ENCODE measurements around the gene PIP4K2B.

Gene PIP4K2B

DNA sequence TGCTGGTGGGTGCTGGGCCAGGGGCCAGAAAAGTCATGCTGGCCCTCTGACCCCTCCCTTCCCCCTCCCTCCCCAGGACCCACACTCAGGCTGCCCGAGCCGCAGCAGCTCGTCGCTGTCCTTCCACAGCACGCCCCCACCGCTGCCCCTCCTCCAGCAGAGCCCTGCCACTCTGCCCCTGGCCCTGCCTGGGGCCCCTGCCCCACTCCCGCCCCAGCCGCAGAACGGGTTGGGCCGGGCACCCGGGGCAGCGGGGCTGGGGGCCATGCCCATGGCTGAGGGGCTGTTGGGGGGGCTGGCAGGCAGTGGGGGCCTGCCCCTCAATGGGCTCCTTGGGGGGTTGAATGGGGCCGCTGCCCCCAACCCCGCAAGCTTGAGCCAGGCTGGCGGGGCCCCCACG lies 77.6 kb downstream of the PIP4K2B start:
- H3K36me3 ChIP-seq (ENCODE audit: insufficient read depth, low read length), result peaks cover 29% of the 10 kb centered on the region
- no peak overlapping the region for H3K27ac ChIP-seq
- no peak overlapping the region for H3K4me3 ChIP-seq
- no peak for DNase-seq (ENCODE audit: low read depth, low spot score)
- TF ChIP-seq FOXP2 (optimal IDR thresholded peaks at IDR 0.05; ENCODE audit: control extremely low read depth, extremely low read length, insufficient read depth) (no peak), POLR2AphosphoS5 (IDR thresholded peaks at IDR 0.05; ENCODE audit: borderline replicate concordance, low read depth, low read length) (no peak), EZH2 (IDR thresholded peaks at IDR 0.05) (no peak)
- no peaks in the 10 kb centered on the region for H3K9me3 ChIP-seq (ENCODE audit: low read depth, low read length)
- H3K9ac ChIP-seq (ENCODE audit: insufficient read length), result no peak overlapping the region

DNA sequence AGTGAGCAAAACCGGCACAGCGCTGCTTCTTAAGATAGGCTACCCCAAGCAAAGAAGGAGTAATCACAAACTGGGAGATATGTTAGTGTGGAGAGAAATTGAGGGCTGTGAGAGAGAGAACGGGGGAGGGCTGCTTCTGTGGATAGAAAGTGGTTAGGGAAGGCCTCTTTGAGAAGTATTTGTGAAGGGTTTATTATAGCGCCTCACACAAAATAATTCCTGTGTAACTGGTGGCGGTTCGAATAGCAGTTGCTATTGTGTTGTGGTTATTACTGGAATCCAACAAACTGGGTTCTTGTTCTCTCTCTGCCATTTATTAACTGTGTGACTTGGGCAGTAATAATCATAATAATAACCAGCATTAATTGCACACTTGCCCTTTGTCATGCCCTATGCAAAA lies 78.4 kb downstream of the PIP4K2B start:
- TF ChIP-seq POLR2AphosphoS5 (IDR thresholded peaks at IDR 0.05; ENCODE audit: borderline replicate concordance, low read depth, low read length) (no peak), EZH2 (IDR thresholded peaks at IDR 0.05) (no peak), FOXP2 (optimal IDR thresholded peaks at IDR 0.05; ENCODE audit: control extremely low read depth, extremely low read length, insufficient read depth) (no peak)
- no peak overlapping the region for H3K4me3 ChIP-seq
- H3K36me3 ChIP-seq (ENCODE audit: insufficient read depth, low read length), result peaks cover 35% of the 10 kb centered on the region
- no peak for DNase-seq (ENCODE audit: low read depth, low spot score)
- 0 out of 2 replicates have a peak overlapping the region, but pooled peaks have one; percentile 1 for H3K27ac ChIP-seq
- H3K9ac ChIP-seq (ENCODE audit: insufficient read length), result no peak overlapping the region
- H3K9me3 ChIP-seq (ENCODE audit: low read depth, low read length), result no peaks in the 10 kb centered on the region

DNA sequence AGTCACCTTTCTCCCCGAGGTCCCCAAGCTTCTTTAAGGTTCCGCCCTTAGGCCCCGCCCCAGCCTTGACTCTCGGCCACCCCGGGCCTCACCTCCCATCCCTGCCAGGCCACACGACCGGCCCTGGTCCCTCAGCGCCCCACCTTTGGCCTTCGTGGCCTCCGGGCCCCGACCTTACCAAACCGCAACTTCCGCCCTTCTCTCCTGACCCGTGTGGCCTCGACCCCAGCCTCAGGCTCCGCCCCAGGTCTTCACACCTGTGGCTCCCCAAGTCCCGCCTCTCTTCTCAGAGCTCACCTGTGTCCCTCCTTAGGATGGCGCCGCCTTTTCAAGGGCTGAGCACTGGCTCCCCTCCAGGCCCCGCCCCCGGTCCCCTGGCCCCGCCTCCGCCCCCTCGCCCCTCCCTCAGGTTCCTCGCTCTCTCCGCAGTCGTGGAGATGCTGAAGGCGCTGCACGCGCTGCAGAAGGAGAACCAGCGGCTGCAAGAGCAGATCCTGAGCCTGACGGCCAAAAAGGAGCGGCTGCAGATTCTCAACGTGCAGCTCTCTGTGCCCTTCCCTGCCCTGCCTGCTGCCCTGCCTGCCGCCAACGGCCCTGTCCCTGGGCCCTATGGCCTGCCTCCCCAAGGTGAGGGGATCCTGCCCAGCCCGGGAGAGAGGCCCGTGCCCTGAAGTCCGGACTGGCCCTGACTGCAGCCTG lies 79.3 kb downstream of the PIP4K2B start:
- no peak for DNase-seq (ENCODE audit: low read depth, low spot score)
- H3K9ac ChIP-seq (ENCODE audit: insufficient read length), result no peak overlapping the region
- no peaks in the 10 kb centered on the region for H3K9me3 ChIP-seq (ENCODE audit: low read depth, low read length)
- H3K36me3 ChIP-seq (ENCODE audit: insufficient read depth, low read length), result peaks cover 37% of the 10 kb centered on the region
- no peak overlapping the region for H3K4me3 ChIP-seq
- TF ChIP-seq FOXP2 (optimal IDR thresholded peaks at IDR 0.05; ENCODE audit: control extremely low read depth, extremely low read length, insufficient read depth) (no peak), POLR2AphosphoS5 (IDR thresholded peaks at IDR 0.05; ENCODE audit: borderline replicate concordance, low read depth, low read length) (no peak), EZH2 (IDR thresholded peaks at IDR 0.05) (no peak)
- H3K27ac ChIP-seq, result no peak overlapping the region

DNA sequence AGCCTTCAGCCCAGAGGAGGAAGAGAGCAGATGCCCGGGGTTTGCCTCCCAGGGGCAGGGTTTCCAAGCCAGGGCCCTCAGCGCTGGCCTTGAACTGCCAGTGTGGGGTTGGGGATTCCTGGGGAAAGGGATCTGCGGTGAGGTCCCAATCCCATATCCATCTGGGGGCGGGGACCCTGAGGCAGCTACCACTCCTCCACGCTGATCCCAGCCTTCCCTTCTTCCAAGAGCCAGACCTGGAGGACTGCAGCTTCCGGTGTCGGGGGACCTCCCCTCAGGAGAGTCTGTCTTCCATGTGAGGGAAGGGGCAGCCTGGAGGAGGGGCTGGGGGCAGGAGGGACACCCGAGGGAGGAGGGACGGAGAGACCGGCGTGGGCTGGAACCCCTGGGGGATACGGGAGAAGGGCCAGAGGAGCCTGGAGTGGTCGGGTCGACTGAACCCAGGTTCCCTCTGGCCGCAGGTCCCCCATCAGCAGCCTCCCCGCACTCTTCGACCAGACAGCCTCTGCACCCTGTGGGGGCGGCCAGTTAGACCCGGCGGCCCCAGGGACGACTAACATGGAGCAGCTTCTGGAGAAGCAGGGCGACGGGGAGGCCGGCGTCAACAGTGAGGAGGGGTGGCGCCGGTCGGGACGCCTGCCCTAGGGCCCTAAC lies 79.9 kb downstream of the PIP4K2B start:
- Histone ChIP-seq H3K4me3 (no peak overlapping the region), H3K36me3 (ENCODE audit: insufficient read depth, low read length) (peaks cover 37% of the 10 kb centered on the region), H3K27ac (peak overlapping the region; percentile 52; the same call in 1 of the 2 replicates), H3K9ac (ENCODE audit: insufficient read length) (no peak overlapping the region), H3K9me3 (ENCODE audit: low read depth, low read length) (no peaks in the 10 kb centered on the region)
- no peak for TF ChIP-seq EZH2 (IDR thresholded peaks at IDR 0.05)
- no peak for TF ChIP-seq FOXP2 (optimal IDR thresholded peaks at IDR 0.05; ENCODE audit: control extremely low read depth, extremely low read length, insufficient read depth)
- TF ChIP-seq POLR2AphosphoS5 (IDR thresholded peaks at IDR 0.05; ENCODE audit: borderline replicate concordance, low read depth, low read length), result no peak
- no peak for DNase-seq (ENCODE audit: low read depth, low spot score)

DNA sequence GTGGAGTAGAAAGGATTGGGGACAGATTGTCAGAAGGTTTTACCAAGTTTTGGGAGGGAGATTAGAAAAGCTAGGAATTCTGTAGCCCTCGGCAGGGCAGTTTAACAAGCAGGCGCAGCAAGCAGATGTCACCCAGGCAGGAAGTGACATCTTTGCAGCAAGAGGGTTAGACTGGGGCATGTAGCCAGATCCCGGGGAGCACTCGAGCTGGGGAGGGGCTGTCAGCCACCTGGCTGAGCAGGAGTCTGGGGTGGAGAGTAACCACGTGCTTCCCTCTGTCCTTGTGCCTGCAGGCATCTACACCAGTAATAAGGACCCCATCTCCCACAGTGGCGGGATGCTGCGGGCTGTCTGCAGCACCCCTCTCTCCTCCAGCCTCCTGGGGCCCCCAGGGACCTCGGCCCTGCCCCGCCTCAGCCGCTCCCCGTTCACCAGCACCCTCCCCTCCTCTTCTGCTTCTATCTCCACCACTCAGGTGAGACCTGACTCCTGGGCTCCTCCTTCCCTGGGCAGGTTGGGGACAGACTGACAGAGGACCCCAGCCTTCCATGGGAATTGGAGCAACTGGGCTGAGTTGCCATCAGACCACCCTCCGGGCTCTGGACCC lies 82.1 kb downstream of the PIP4K2B start:
- Histone ChIP-seq H3K9ac (ENCODE audit: insufficient read length) (no peak overlapping the region), H3K4me3 (no peak overlapping the region), H3K36me3 (ENCODE audit: insufficient read depth, low read length) (peaks cover 42% of the 10 kb centered on the region), H3K27ac (no peak overlapping the region), H3K9me3 (ENCODE audit: low read depth, low read length) (no peaks in the 10 kb centered on the region)
- TF ChIP-seq EZH2 (IDR thresholded peaks at IDR 0.05), result no peak
- no peak for TF ChIP-seq POLR2AphosphoS5 (IDR thresholded peaks at IDR 0.05; ENCODE audit: borderline replicate concordance, low read depth, low read length)
- TF ChIP-seq FOXP2 (optimal IDR thresholded peaks at IDR 0.05; ENCODE audit: control extremely low read depth, extremely low read length, insufficient read depth), result no peak
- no peak for DNase-seq (ENCODE audit: low read depth, low spot score)

DNA sequence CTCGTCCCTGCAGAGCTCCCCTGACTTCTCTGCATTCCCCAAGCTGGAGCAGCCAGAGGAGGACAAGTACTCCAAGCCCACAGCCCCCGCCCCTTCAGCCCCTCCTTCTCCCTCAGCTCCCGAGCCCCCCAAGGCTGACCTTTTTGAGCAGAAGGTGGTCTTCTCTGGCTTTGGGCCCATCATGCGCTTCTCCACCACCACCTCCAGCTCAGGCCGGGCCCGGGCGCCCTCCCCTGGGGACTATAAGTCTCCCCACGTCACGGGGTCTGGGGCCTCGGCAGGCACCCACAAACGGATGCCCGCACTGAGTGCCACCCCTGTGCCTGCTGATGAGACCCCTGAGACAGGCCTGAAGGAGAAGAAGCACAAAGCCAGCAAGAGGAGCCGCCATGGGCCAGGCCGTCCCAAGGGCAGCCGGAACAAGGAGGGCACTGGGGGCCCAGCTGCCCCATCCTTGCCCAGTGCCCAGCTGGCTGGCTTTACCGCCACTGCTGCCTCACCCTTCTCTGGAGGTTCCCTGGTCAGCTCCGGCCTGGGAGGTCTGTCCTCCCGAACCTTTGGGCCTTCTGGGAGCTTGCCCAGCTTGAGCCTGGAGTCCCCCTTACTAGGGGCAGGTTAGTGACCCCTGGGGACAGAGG lies 82.9 kb downstream of the PIP4K2B start:
- no peak overlapping the region for H3K9ac ChIP-seq (ENCODE audit: insufficient read length)
- TF ChIP-seq POLR2AphosphoS5 (IDR thresholded peaks at IDR 0.05; ENCODE audit: borderline replicate concordance, low read depth, low read length) (no peak), FOXP2 (optimal IDR thresholded peaks at IDR 0.05; ENCODE audit: control extremely low read depth, extremely low read length, insufficient read depth) (no peak), EZH2 (IDR thresholded peaks at IDR 0.05) (no peak)
- DNase-seq (ENCODE audit: low read depth, low spot score), result no peak
- peaks cover 44% of the 10 kb centered on the region for H3K36me3 ChIP-seq (ENCODE audit: insufficient read depth, low read length)
- H3K9me3 ChIP-seq (ENCODE audit: low read depth, low read length), result no peaks in the 10 kb centered on the region
- H3K27ac ChIP-seq, result no peak overlapping the region
- no peak overlapping the region for H3K4me3 ChIP-seq

Data from SK-N-MC (cell line).